Brain microvascular endothelial cell (primary cell): Measurements from ENCODE around the gene RGS7.
"Not testable (repeated sequence)": the region's sequence is repeated elsewhere in the genome, so short reads cannot be mapped to it uniquely, and the experiment has no call there.

Experiments
- DNase-seq: peaks from one replicate; pipeline ENCODE4 v3.0.0-alpha.2; 2020
- H3K27ac ChIP-seq: fragments of 250-450 bp; sonication (Bioruptor Pico); 2 replicates; pipeline ENCODE4 v1.5.1; 2020; ENCODE audit warnings: mild to moderate bottlenecking, moderate library complexity
- H3K27me3 ChIP-seq: fragments of 250-450 bp; sonication (Bioruptor Pico); replicated peaks from 2 replicates; pipeline ENCODE4 v1.5.1; 2020; ENCODE audit warnings: mild to moderate bottlenecking
- H3K36me3 ChIP-seq: fragments of 250-450 bp; sonication (Bioruptor Pico); replicated peaks from 2 replicates; pipeline ENCODE4 v1.5.1; 2020; ENCODE audit warnings: mild to moderate bottlenecking
- H3K4me3 ChIP-seq: 2 replicates; pipeline ENCODE4 v1.5.1; 2011; ENCODE audit warnings: low read depth, mild to moderate bottlenecking, control low read depth, low read length, moderate library complexity
- in situ Hi-C: cut with HindIII; loops from 2 replicates; pipeline ENCODE4 v1.10.0; 2017; ENCODE audit warnings: low sequenced_read_pairs, low pct_ligation_motif_present
- TF ChIP-seq, protein P1 (sequence below): IDR thresholded peaks from 2 replicates; pipeline ENCODE4 v1.5.1; 2011; ENCODE audit warnings: low read depth, mild to moderate bottlenecking, moderate library complexity, low read length, control low read depth, inconsistent platforms; ENCODE audit errors: missing control alignments

The RGS7 gene

DNA sequence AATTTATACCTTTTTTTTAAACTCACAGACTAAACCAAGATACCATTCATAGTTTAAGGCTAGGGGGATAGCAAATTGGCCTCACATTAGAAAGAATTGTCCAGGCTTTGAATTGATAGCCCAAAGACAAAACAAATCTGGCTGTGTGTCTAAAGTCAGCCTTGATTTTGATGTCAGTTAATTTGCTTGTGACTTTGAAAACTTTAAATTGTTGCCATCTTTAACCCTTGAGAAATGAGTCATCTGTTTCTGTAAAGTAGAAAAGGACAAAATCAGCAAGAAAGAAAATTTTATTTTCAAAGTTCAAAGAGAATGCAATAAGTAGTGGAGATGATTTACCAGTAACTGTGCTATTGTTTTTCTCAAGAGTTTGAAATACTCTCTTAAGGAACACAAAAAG lies 184.5 kb downstream of the RGS7 start:
- H3K27me3 ChIP-seq: no peaks in the 10 kb centered on the region
- TF ChIP-seq, protein P1, sequence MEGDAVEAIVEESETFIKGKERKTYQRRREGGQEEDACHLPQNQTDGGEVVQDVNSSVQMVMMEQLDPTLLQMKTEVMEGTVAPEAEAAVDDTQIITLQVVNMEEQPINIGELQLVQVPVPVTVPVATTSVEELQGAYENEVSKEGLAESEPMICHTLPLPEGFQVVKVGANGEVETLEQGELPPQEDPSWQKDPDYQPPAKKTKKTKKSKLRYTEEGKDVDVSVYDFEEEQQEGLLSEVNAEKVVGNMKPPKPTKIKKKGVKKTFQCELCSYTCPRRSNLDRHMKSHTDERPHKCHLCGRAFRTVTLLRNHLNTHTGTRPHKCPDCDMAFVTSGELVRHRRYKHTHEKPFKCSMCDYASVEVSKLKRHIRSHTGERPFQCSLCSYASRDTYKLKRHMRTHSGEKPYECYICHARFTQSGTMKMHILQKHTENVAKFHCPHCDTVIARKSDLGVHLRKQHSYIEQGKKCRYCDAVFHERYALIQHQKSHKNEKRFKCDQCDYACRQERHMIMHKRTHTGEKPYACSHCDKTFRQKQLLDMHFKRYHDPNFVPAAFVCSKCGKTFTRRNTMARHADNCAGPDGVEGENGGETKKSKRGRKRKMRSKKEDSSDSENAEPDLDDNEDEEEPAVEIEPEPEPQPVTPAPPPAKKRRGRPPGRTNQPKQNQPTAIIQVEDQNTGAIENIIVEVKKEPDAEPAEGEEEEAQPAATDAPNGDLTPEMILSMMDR: no peak
- no peaks in the 10 kb centered on the region for H3K36me3 ChIP-seq
- in situ Hi-C loops: no loop called here
- H3K27ac ChIP-seq: no peak overlapping the region
- no peak overlapping the region for H3K4me3 ChIP-seq
- no peak for DNase-seq

DNA sequence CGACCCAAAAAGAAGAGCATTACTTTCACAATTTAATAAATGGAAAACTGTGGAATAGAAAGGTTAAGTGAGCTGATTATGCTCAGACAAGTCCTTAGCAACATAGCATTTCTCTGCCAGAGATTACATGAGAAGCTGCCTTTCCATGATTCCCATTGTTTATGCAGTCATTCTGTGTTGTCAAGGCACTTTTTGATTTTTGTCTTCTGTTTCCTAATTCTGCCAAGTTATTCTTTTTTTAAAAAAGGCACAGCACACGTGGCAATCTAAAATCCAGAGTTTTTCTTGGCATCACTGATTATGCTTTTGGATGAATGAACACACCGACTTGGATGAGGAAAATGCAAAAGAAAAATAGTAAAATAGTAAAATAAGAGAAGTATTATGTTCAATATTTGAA lies 185.0 kb downstream of the RGS7 start:
- TF ChIP-seq, protein P1: no peak
- Histone ChIP-seq H3K36me3 (no peaks in the 10 kb centered on the region), H3K27ac (no peak overlapping the region), H3K4me3 (no peak overlapping the region), H3K27me3 (no peaks in the 10 kb centered on the region)
- in situ Hi-C loops: no loop called here
- DNase-seq: no peak

DNA sequence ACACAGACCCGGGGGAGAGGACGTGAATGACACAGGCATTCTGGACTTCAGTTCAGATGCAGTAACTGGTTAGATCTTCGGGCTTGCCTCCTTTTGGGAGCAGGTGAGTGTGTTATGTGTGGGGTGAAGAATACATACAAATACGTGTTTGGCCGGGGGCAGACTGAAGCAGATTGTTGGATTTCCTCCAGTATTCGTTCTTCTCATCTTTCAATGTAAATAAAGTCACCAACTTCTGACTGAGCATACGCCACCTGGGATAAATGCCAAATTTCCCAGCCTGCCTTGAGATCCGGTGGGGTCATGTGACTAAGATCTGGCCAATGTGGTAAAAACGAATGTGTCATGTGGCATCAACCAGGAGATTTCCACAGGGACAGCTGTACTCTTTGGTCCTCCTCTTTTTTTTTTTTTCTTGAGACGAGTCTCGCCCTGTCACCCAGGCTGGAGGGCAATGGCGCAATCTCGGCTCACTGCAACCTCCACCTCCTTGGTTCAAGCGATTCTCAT lies 189.8 kb downstream of the RGS7 start:
- Histone ChIP-seq H3K36me3 (no peaks in the 10 kb centered on the region), H3K27me3 (no peaks in the 10 kb centered on the region), H3K27ac (no peak overlapping the region), H3K4me3 (no peak overlapping the region)
- in situ Hi-C loops: no loop called here
- TF ChIP-seq, protein P1: no peak
- DNase-seq: no peak

DNA sequence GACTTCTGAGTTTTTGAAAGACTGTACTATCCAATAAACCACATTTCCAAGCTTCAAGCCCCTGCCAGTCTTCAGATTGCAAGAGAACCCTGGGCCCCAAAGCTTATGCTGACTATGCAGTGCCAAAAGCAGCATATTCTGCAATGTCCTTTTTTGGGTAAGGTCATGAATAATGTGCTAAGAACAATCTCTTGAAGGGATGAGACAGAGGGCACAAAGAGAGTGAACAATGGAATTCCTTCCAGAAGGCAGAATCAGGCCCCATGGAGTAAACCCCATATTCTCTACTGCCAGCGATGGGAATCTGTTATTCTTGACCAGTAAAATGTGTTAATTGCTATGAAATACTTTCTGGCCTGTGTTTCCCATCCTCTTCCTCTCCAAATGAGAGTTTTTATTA lies 190.4 kb downstream of the RGS7 start:
- in situ Hi-C loops: no loop called here
- Histone ChIP-seq H3K36me3 (no peaks in the 10 kb centered on the region), H3K4me3 (no peak overlapping the region), H3K27ac (no peak overlapping the region), H3K27me3 (no peaks in the 10 kb centered on the region)
- DNase-seq: no peak
- TF ChIP-seq, protein P1: no peak

DNA sequence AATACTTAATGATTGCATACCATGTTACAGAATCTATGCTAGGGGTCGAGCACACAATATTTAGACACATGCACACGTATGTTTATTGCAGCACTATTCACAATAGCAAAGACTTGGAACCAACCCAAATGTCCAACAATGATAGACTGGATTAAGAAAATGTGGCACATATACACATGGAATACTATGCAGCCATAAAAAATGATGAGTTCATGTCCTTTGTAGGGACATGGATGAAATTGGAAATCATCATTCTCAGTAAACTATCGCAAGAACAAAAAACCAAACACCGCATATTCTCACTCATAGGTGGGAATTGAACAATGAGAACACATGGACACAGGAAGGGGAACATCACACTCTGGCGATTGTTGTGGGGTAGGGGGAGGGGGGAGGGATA lies 191.7 kb downstream of the RGS7 start:
- H3K27ac ChIP-seq, H3K27me3 ChIP-seq, H3K36me3 ChIP-seq, H3K4me3 ChIP-seq, in situ Hi-C loops, DNase-seq: not testable (repeated sequence)

DNA sequence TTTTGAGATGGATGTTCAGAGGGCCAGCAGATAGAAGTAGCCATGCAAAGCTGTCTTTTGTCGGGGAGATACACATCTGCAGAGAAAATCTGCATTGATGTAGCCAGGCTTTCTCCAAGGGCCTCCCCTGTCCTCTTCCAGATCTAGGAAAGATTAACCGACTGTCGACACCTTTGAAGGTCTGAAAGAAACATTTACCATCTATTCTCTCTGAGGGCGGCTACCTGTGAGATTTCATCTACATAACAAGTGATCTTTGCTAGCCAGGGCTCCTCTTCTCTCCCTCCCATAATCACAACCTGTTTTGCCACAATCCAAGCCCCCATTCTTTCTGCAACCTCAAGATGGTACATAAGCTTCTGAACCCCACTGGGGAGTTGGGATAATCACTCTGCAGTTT lies 193.6 kb downstream of the RGS7 start:
- Histone ChIP-seq H3K27ac (no peak overlapping the region), H3K4me3 (no peak overlapping the region), H3K36me3 (no peaks in the 10 kb centered on the region), H3K27me3 (no peaks in the 10 kb centered on the region)
- no peak for DNase-seq
- TF ChIP-seq, protein P1: no peak
- in situ Hi-C loops: no loop called here
